Thoracic aorta (tissue), 2 donors: ENCODE data around the gene NRXN3. TPM values are rescaled to one million over a fixed set of nuclear protein-coding genes. Genes with fewer than 3 reads are reported as not detected.

ENCODE experiments used
- ATAC-seq: fragments of 150-250 bp; one replicate; pipeline ENCODE4 v1.8.0; 2017; ENCODE audit warnings: low read depth; ENCODE audit not compliant: insufficient number of reproducible peaks, low FRiP score
- DNase-seq: peaks from one replicate; pipeline ENCODE4 v3.0.0-alpha.2; 2020; ENCODE audit warnings: low spot score
- H3K27ac ChIP-seq, 2 donors: fragments of 200-600 bp; sonication (generic); 1 replicate in 1 of 2; 2 replicates in 1 of 2; pipeline ENCODE4 v1.5.1; 2016; ENCODE audit warnings: mild to moderate bottlenecking in 2 of 2, moderate library complexity in 2 of 2
- H3K27me3 ChIP-seq: fragments of 200-600 bp; sonication (generic); replicated peaks from 2 replicates; pipeline ENCODE4 v1.6.0; 2016; ENCODE audit warnings: mild to moderate bottlenecking; ENCODE audit not compliant: insufficient read depth
- H3K36me3 ChIP-seq: fragments of 200-600 bp; sonication (generic); one replicate; pipeline ENCODE4 v1.5.1; 2016
- H3K4me1 ChIP-seq, 2 donors: fragments of 200-600 bp; sonication (generic); 1 replicate in 1 of 2; 2 replicates in 1 of 2; pipeline versions ENCODE4 v1.5.1 to v1.6.0; 2016; ENCODE audit warnings: low read depth in 2 of 2, mild to moderate bottlenecking in 1 of 2; ENCODE audit not compliant: control insufficient read depth in 1 of 2
- H3K4me3 ChIP-seq: fragments of 200-600 bp; sonication (generic); 2 replicates; pipeline ENCODE4 v1.5.1; 2016; ENCODE audit warnings: mild to moderate bottlenecking
- H3K9me3 ChIP-seq: fragments of 200-600 bp; sonication (generic); 2 replicates; pipeline ENCODE4 v1.5.1; 2016
- total RNA-seq, 2 donors: library from RNA; depleted of rRNA; stranded (reverse); fragments of >200 nt; gene quantifications; one replicate each; pipeline versions ENCODE4 v1.1.0 to v1.2.3, GENCODE V29; 2016
- TF ChIP-seq, protein P1 (sequence below): fragments of 200-600 bp; sonication (generic); IDR thresholded peaks from one replicate; pipeline ENCODE4 v1.5.1; 2019; ENCODE audit warnings: antibody characterized with exemption

NRXN3 gene
- total RNA-seq, 2 donors from 2014 or later = 5.6 to 33.3 TPM

DNA sequence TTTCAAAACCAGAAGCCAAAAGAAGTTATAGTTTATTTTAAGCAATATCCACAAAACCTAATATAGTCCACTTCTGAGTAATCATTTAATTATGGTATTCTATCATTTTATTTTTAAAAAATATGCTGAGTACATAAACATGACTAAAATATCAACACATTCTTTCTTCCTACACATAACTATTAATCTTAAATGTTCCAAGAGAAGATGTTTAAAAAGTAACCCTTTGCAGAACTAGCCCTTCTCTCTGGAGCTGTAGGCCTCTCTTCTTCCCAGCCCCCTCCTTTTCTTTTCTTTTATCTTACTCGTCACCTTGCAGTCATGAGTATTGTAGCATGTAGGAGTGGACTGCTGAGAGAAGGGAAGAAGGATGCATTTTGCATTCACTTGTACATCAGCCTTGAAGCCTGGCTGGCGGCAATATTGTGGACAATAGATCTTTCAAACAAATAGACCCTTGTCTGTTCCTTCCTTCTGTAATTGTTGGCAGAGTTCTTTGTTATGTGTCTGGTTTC is 941.9 kb downstream of the NRXN3 start:
- ATAC-seq (no peak), DNase-seq (no peak)
- H3K27me3 ChIP-seq = no peaks in the 10 kb centered on the region
- no peak overlapping the region for H3K4me3 ChIP-seq
- no peaks in the 10 kb centered on the region for H3K9me3 ChIP-seq
- peaks cover 0 to 15% of the 10 kb centered on the region in 2 donors for H3K4me1 ChIP-seq
- H3K27ac ChIP-seq = no peak overlapping the region
- H3K36me3 ChIP-seq = no peaks in the 10 kb centered on the region
- TF ChIP-seq, protein P1, sequence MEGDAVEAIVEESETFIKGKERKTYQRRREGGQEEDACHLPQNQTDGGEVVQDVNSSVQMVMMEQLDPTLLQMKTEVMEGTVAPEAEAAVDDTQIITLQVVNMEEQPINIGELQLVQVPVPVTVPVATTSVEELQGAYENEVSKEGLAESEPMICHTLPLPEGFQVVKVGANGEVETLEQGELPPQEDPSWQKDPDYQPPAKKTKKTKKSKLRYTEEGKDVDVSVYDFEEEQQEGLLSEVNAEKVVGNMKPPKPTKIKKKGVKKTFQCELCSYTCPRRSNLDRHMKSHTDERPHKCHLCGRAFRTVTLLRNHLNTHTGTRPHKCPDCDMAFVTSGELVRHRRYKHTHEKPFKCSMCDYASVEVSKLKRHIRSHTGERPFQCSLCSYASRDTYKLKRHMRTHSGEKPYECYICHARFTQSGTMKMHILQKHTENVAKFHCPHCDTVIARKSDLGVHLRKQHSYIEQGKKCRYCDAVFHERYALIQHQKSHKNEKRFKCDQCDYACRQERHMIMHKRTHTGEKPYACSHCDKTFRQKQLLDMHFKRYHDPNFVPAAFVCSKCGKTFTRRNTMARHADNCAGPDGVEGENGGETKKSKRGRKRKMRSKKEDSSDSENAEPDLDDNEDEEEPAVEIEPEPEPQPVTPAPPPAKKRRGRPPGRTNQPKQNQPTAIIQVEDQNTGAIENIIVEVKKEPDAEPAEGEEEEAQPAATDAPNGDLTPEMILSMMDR = no peak

DNA sequence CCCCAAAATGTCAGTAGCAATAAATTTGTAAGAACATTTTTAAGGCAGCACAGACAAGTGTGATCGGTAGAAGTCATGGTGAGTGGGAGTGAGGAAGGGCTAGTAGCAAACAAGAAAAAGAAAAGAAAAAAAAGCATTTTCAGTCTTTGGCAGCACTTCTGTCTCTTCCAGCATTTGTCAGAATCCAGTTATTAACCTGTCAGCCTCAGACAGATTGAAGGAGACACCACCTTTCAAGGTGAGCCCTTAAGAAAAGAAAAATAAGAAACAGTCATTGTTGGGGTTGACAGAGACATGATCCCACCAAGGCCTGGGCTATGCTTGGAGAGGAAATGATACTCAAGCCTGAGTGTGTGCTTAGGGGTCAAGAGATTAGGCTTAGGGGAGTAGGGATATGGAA is 947.4 kb downstream of the NRXN3 start:
- Histone ChIP-seq H3K4me1 (no peaks in the 10 kb centered on the region), H3K36me3 (no peaks in the 10 kb centered on the region), H3K27me3 (no peaks in the 10 kb centered on the region), H3K9me3 (no peaks in the 10 kb centered on the region), H3K4me3 (no peak overlapping the region), H3K27ac (no peak overlapping the region)
- ATAC-seq (no peak), DNase-seq (no peak)
- TF ChIP-seq, protein P1 = no peak

DNA sequence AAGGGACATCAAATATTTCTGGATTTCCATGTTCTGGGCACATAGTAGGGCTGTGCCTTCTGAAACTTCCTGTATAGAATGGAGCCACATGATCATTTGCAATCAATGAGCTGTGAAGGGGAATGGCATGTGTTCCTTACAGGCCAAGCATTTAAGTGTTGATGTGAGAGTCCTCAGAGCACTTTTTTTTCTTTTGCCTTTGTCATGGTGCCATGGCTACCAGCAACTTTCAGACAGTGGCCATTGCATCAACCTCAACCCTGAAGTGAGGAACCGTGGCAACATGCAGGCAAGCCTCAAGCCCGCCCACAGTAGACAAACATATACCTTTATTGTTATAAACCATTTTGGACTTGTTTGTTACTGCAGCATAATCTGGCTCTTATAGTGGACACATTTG is 948.1 kb downstream of the NRXN3 start:
- Histone ChIP-seq H3K4me1 (no peaks in the 10 kb centered on the region), H3K27me3 (no peaks in the 10 kb centered on the region), H3K9me3 (no peaks in the 10 kb centered on the region), H3K4me3 (no peak overlapping the region), H3K36me3 (no peaks in the 10 kb centered on the region), H3K27ac (no peak overlapping the region)
- ATAC-seq (no peak), DNase-seq (no peak)
- TF ChIP-seq, protein P1 = no peak

DNA sequence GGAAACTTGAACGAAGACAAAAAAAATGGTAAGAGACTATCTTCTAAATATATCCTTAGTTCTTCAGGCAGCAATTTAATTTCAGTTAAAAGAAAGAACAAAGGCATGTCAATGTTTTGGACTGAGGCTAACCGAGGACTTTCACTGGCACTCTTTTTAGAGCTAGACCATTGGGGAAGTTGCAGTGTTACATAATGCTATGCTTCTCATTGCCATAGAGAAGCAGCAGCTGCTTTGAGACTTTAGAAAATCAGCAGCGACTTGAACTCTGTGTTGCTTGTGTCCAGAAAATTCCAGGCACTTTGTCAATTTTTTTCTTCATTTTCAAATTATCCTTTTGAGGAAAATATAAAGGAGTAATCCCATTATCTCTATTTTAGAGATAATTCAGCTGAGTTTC is 964.2 kb downstream of the NRXN3 start:
- Histone ChIP-seq H3K4me3 (no peak overlapping the region), H3K27ac (no peak overlapping the region), H3K27me3 (no peaks in the 10 kb centered on the region), H3K9me3 (no peaks in the 10 kb centered on the region), H3K36me3 (no peaks in the 10 kb centered on the region), H3K4me1 (no peaks in the 10 kb centered on the region)
- DNase-seq (no peak), ATAC-seq (no peak)
- TF ChIP-seq, protein P1 = no peak

DNA sequence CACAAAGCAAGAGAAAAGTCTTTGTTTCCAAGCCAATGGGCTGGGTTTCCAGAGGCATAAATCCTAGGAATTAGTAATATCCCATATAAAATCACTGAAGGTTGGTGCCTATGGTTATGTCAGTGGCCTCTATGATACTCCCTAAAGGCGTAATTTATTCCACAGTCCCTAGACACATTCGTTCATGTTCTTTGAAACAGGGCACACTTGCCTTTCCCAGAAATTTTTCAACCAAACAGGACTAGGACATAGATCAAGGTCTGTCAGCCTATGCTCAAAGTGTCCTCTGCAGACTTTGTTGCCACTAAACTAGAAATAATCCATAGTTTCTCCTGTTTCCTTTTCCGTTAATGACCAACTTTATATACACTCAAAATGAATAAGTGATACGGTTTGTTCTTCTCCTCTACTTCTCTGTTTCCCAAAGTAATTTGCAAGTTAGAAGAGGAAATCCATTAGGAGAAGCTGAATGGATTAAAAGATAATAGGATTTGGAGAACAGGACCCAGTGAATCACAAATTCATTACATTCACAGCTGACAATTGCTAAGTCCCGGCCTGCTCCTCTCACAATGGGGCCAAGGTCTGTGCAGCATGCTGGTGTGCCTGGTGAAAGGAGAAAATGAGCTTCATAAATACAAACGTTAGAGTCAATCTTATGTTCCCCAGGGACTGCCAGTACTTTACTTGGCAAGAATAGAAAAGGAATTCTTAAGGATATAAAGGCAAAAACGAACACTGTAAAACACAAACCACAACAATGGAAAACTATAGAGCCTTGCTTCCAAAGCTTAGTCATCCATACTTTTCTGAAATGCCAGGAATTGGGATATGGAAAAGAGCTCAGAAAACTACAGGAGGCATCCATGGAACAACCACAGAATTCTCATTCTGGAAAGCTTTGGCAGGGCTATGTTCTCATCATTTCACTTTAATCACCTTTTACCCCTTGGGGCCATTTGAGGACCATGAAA is 966.2 kb downstream of the NRXN3 start:
- Histone ChIP-seq H3K4me3 (no peak overlapping the region), H3K27ac (no peak overlapping the region), H3K27me3 (no peaks in the 10 kb centered on the region), H3K36me3 (no peaks in the 10 kb centered on the region), H3K9me3 (no peaks in the 10 kb centered on the region), H3K4me1 (no peaks in the 10 kb centered on the region)
- TF ChIP-seq, protein P1 = no peak
- ATAC-seq (no peak), DNase-seq (no peak)
